Endothelial cell of umbilical vein (primary cell): ENCODE results near the gene NME2. TPM values are rescaled to one million over a fixed set of nuclear protein-coding genes. Genes with fewer than 3 reads are reported as not detected.

Experiments
- BruUV-seq: library from RNA; stranded (reverse); fragments of 400-500 nt; replicated peaks from 2 replicates; lab custom pipeline; 2021; lab: Mats Ljungman, UMichigan
- CTCF ChIA-PET: fragments of 300-600, 350-600 bp; sonication (Branson Sonifier 250); formaldehyde crosslinking; loops from one replicate; lab custom pipeline; 2021; ENCODE audit warnings: antibody characterized with exemption, inconsistent platforms; lab: Charles Lee
- POLR2A ChIA-PET: fragments of 300-600, 350-600 bp; sonication (Branson Sonifier 250); formaldehyde crosslinking; loops from one replicate; lab custom pipeline; 2021; ENCODE audit warnings: antibody characterized with exemption, inconsistent platforms; lab: Charles Lee
- DNase-seq: peaks from one replicate; pipeline ENCODE4 v3.0.0-alpha.2; 2011; ENCODE audit warnings: low read depth, low spot score
- FAIRE-seq: peaks from 2 replicates; lab custom pipeline; 2011; peaks lifted over from hg19 to GRCh38; lab: Jason Lieb, UNC
- H2AFZ ChIP-seq: 2 replicates; pipeline ENCODE4 v1.6.0; 2012; ENCODE audit warnings: low read depth, low read length, control low read depth, inconsistent platforms
- H3K27ac ChIP-seq: 2 replicates; pipeline ENCODE4 v1.5.1; 2011; ENCODE audit warnings: low read depth, mild to moderate bottlenecking, control low read depth, low read length, moderate library complexity; ENCODE audit not compliant: insufficient read depth
- H3K27me3 ChIP-seq, 2 experiments: 2 replicates each; pipeline versions ENCODE4 v1.6.0 to v1.6.1; 2011; ENCODE audit warnings: low read length in 2 of 2, mixed read lengths in 1 of 2; ENCODE audit not compliant: control insufficient read depth in 2 of 2, insufficient read depth in 2 of 2
- H3K36me3 ChIP-seq, 2 experiments: 2 replicates in 1 of 2; 3 replicates in 1 of 2; pipeline ENCODE4 v1.5.1; 2011; ENCODE audit warnings: low read length in 2 of 2, mild to moderate bottlenecking in 1 of 2, moderate library complexity in 1 of 2; ENCODE audit not compliant: control insufficient read depth in 2 of 2, insufficient read depth in 2 of 2; ENCODE audit errors: extremely low read depth in 1 of 2
- H3K4me1 ChIP-seq: 3 replicates; pipeline ENCODE4 v1.5.1; 2011; ENCODE audit warnings: mild to moderate bottlenecking, low read length; ENCODE audit not compliant: control insufficient read depth, insufficient read depth; ENCODE audit errors: extremely low read depth
- H3K4me2 ChIP-seq: 2 replicates; pipeline ENCODE4 v1.6.1; 2011; ENCODE audit warnings: low read length, control low read depth, mixed read lengths; ENCODE audit not compliant: insufficient read depth
- H3K4me3 ChIP-seq, 3 experiments: fragments of 200-600 bp in 1 of 3; sonication (generic), shearing (Covaris generic) in 1 of 3; replicated peaks in 1 of 3; 2 replicates each; pipeline ENCODE4 v1.5.1; 2011 to 2016; ENCODE audit warnings: control low read depth in 3 of 3, low read length in 3 of 3, mild to moderate bottlenecking in 2 of 3, inconsistent platforms in 1 of 3, low read depth in 1 of 3, moderate library complexity in 1 of 3; ENCODE audit not compliant: insufficient read depth in 1 of 3
- H3K79me2 ChIP-seq: 2 replicates; pipeline ENCODE4 v1.6.0; 2012; ENCODE audit warnings: low read length, inconsistent platforms; ENCODE audit not compliant: control insufficient read depth, insufficient read depth
- H3K9ac ChIP-seq: replicated peaks from 2 replicates; pipeline ENCODE3; 2011; ENCODE audit warnings: low read length, control low read depth; ENCODE audit not compliant: insufficient read depth; ENCODE audit errors: extremely low read depth
- H3K9me1 ChIP-seq: replicated peaks from 3 replicates; pipeline ENCODE4 v1.6.0; 2011; ENCODE audit warnings: mild to moderate bottlenecking, low read length; ENCODE audit not compliant: control insufficient read depth, insufficient read depth; ENCODE audit errors: extremely low read depth
- H3K9me3 ChIP-seq: replicated peaks from 2 replicates; pipeline ENCODE4 v1.5.1; 2012; ENCODE audit warnings: low read length, inconsistent platforms; ENCODE audit not compliant: control insufficient read depth, insufficient read depth
- H4K20me1 ChIP-seq: replicated peaks from 2 replicates; pipeline ENCODE3; 2011; ENCODE audit warnings: mild to moderate bottlenecking, low read length; ENCODE audit not compliant: control insufficient read depth, insufficient read depth; ENCODE audit errors: extremely low read depth
- GATA2 ChIP-seq: IDR thresholded peaks from 2 replicates; pipeline ENCODE4 v1.7.0; 2011; ENCODE audit warnings: low read depth, mild to moderate bottlenecking, moderate library complexity, mixed read lengths, low read length; ENCODE audit not compliant: insufficient read length, insufficient read depth
- MYC ChIP-seq: IDR thresholded peaks from one replicate; pipeline ENCODE4 v1.6.1; 2011; ENCODE audit warnings: mild to moderate bottlenecking, low read depth, low read length
- POLR2AphosphoS5 ChIP-seq: IDR thresholded peaks from 2 replicates; pipeline ENCODE4 v1.6.1; 2012; ENCODE audit warnings: low read depth, mild to moderate bottlenecking, control low read depth, low read length, moderate library complexity; ENCODE audit not compliant: insufficient read depth
- dilution Hi-C: fragments of 300-500 bp; cut with MboI; formaldehyde crosslinking; loops from one replicate; pipeline ENCODE4 v1.15.0; 2019; ENCODE audit warnings: low sequenced_read_pairs; ENCODE audit not compliant: extremely low pct_ligation_motif_present
- intact Hi-C: fragments of 100-400 bp; cut with micrococcal nuclease; formaldehyde crosslinking; loops from one replicate; pipeline ENCODE4 v1.10.0; 2022
- polyA plus RNA-seq, 4 experiments: library from polyadenylated mRNA; depleted of rRNA in 3 of 4; stranded (reverse) in 3 of 4; unstranded in 1 of 4; fragments of >200 nt; gene quantifications; 2 replicates each; pipeline versions ENCODE4 v1.2.1 to v1.2.3, GENCODE V29; 2011 to 2012; ENCODE audit warnings: missing spikeins in 1 of 4
- total RNA-seq: library from RNA; stranded (reverse); gene quantifications from 2 replicates; pipeline ENCODE4 v1.2.3, GENCODE V29; 2021
- TF ChIP-seq, protein P1 (sequence below), 2 donors: IDR thresholded peaks; 1 replicate in 1 of 2; 2 replicates in 1 of 2; pipeline ENCODE4 v1.5.1; 2011; ENCODE audit warnings: low read length in 2 of 2, mild to moderate bottlenecking in 2 of 2, moderate library complexity in 2 of 2, control low read depth in 1 of 2, inconsistent platforms in 1 of 2, low read depth in 1 of 2; ENCODE audit not compliant: insufficient read depth in 1 of 2; ENCODE audit errors: extremely low read depth in 1 of 2

Gene NME2
- total and polyA plus RNA-seq, 2 donors (not counting 3 experiments of a cell fraction or from before 2014, with no cell fraction given): 555 to 833 TPM

DNA sequence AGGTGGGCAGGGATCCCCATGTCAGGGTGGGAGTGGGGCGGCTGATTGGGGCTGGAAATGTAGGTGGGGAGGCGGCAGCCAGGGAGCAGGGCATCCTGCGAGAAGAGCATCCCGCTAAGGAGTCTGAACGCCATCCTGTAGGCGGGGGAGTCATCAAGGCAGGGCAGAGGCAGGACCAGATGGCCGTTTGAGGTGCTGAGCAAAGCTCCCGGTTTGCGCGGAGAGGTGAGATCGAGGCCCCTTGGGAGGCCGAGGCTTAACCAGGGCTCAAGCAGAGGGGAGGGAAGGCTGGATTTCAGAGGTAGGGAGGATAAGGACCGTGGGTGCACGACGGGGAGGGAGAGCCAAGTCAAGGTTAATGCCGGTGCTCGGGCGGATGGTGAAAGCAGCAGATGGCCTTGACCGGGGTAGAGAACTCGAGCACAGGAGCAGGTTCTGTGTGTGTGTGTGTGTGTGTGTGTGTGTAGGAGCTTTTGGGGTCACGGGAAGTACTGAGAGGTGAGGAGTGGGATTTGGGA, 472 bp upstream of the NME2 start:
- H3K9me3 ChIP-seq: no peaks in the 10 kb centered on the region
- H3K27ac ChIP-seq: peak overlapping the region; percentile 67
- H3K36me3 ChIP-seq: peaks cover 13 to 17% of the 10 kb centered on the region in 2 experiments
- ChIA-PET POLR2A (interaction anchor here (0.6 to 1.0 kb wide), 2 partner anchors 45 to 299 kb away, joined by 3 read pairs; partner anchors contain the start of genes SPAG9 and TOB1), CTCF (interaction anchor here (0.6 to 2.1 kb wide), 10 partner anchors 10 to 409 kb away, joined by 3 to 8 read pairs (median 5); partner anchors contain the start of genes NME1, SPAG9 and UTP18)
- H4K20me1 ChIP-seq: no peaks in the 10 kb centered on the region
- peak overlapping the region; percentile 96 for H2AFZ ChIP-seq
- H3K4me2 ChIP-seq: peak overlapping the region; percentile 77
- peaks cover 24% of the 10 kb centered on the region for H3K79me2 ChIP-seq
- TF ChIP-seq POLR2AphosphoS5: peak; percentile 74
- TF ChIP-seq GATA2: no peak
- no peak for FAIRE-seq
- peak overlapping the region; percentile 35 to 59 (median 45) for H3K4me3 ChIP-seq
- no peak for DNase-seq
- H3K9ac ChIP-seq: peak overlapping the region; percentile 84
- peaks cover 16% of the 10 kb centered on the region for H3K4me1 ChIP-seq
- intact Hi-C loops (loop anchor here (1.0 kb wide), 2 partner anchors 12 to 95 kb away; partner anchors contain the start of genes MBTD1, NME1 and UTP18), dilution Hi-C loops (no loop called here)
- H3K9me1 ChIP-seq: no peaks in the 10 kb centered on the region
- H3K27me3 ChIP-seq: no peaks in the 10 kb centered on the region
- TSS peak; percentile 62 for BruUV-seq

DNA sequence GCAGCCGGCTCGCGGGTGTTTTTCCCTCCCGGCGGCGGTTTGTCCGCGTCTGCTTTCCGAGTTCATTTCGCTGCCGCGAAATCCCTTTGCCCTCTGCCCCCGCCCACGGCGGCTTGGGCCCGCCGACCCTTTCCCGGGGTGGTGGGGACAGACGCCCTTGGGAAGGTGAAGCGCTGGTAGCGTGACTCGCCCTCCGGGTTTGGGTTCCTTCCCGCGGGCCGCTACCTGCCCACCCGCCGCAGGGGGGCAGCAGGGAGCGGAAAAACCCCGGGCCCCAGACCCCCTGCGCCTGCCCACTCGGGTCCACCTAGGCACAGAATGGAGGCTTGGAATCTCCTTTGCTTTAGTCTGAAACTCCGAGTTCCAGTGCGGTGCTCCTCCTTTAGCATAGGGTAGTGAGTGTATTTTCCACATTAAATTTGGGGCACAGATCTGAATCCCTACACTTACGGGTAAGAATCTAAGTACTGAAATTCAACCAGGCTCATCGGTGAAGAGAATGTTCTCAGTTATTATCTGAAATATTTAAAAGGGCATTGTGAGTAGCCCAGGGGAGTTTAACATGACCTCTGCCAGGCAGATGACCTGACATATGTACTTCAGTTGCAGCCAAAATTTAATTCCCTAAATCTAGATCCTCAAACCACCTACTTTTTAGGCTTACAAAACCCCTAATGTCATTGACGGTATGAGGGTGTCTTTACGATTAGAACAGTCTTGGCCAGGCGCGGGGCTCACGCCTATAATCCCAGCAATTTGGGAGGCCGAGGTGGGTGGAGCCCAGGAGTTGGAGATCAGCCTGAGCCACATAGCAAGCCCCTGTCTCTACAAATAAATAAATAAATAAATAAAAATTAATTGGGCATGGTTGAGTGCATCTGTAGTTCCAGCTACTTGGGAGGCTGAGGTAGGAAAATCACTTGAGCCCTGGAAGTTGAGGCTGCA, 1.0 kb downstream of the NME2 start:
- ChIA-PET CTCF (interaction anchor here (1.2 to 1.3 kb wide), 2 partner anchors 11 to 166 kb away, joined by 4 to 5 read pairs; no protein-coding TSS in a partner anchor), POLR2A (no interaction called here)
- peak overlapping the region; percentile 55 for H2AFZ ChIP-seq
- H3K9me1 ChIP-seq: no peaks in the 10 kb centered on the region
- H3K9ac ChIP-seq: peak overlapping the region; percentile 84
- BruUV-seq: TSS peak; percentile 44
- H3K9me3 ChIP-seq: no peaks in the 10 kb centered on the region
- DNase-seq: peak; percentile 62
- peak overlapping the region; percentile 82 for H3K4me2 ChIP-seq
- H3K27ac ChIP-seq: peak overlapping the region; percentile 41
- H3K36me3 ChIP-seq: peaks cover 9 to 15% of the 10 kb centered on the region in 2 experiments
- H3K4me1 ChIP-seq: peaks cover 16% of the 10 kb centered on the region
- no peaks in the 10 kb centered on the region for H3K27me3 ChIP-seq
- peak; percentile 81 for FAIRE-seq
- H4K20me1 ChIP-seq: no peaks in the 10 kb centered on the region
- dilution Hi-C loops (no loop called here), intact Hi-C loops (loop anchor here (1.0 kb wide), 2 partner anchors 14 to 93 kb away; partner anchors contain the start of genes MBTD1, NME1 and UTP18)
- TF ChIP-seq MYC: no peak
- TF ChIP-seq, protein P1, sequence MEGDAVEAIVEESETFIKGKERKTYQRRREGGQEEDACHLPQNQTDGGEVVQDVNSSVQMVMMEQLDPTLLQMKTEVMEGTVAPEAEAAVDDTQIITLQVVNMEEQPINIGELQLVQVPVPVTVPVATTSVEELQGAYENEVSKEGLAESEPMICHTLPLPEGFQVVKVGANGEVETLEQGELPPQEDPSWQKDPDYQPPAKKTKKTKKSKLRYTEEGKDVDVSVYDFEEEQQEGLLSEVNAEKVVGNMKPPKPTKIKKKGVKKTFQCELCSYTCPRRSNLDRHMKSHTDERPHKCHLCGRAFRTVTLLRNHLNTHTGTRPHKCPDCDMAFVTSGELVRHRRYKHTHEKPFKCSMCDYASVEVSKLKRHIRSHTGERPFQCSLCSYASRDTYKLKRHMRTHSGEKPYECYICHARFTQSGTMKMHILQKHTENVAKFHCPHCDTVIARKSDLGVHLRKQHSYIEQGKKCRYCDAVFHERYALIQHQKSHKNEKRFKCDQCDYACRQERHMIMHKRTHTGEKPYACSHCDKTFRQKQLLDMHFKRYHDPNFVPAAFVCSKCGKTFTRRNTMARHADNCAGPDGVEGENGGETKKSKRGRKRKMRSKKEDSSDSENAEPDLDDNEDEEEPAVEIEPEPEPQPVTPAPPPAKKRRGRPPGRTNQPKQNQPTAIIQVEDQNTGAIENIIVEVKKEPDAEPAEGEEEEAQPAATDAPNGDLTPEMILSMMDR (IDR thresholded peaks at IDR 0.05; ENCODE audit: extremely low read depth in 1 of 2, insufficient read depth in 1 of 2, low read depth in 1 of 2, low read length in 2 of 2): peak; percentile 81 to 87
- TF ChIP-seq POLR2AphosphoS5: no peak
- H3K4me3 ChIP-seq: peak overlapping the region; percentile 45 to 63 (median 55)
- H3K79me2 ChIP-seq: peaks cover 24% of the 10 kb centered on the region
